GM19035 (cell line): ENCODE measurements around the gene SGIP1.
"Not testable (repeated sequence)": the region's sequence is repeated elsewhere in the genome, so short reads cannot be mapped to it uniquely, and the experiment has no call there.

ENCODE experiments used
- ATAC-seq: cut with Tn5 transposase; IDR thresholded peaks from one replicate; pipeline ENCODE4 v1.9.1; 2021; ENCODE audit not compliant: unreplicated experiment

SGIP1 gene

GRCh38 chr1:66758241-66758755 lies 224.3 kb downstream of the SGIP1 start:
- peak; percentile 99 for ATAC-seq

- ATAC-seq, result no peak
Measured at GRCh38 chr1:66760506-66760905, 226.6 kb downstream of the SGIP1 start.

- ATAC-seq, result no peak
Measured at GRCh38 chr1:66761221-66761620, 227.3 kb downstream of the SGIP1 start.

GRCh38 chr1:66764994-66765578 lies 231.1 kb downstream of the SGIP1 start:
- peak; percentile 60 for ATAC-seq

GRCh38 chr1:66767626-66768025 lies 233.7 kb downstream of the SGIP1 start:
- no peak for ATAC-seq

GRCh38 chr1:66768965-66769364 lies 235.0 kb downstream of the SGIP1 start:
- no peak for ATAC-seq

GRCh38 chr1:66769512-66770229 lies 235.7 kb downstream of the SGIP1 start:
- ATAC-seq, result no peak

GRCh38 chr1:66770240-66770639 lies 236.3 kb downstream of the SGIP1 start:
- no peak for ATAC-seq

GRCh38 chr1:66770694-66771093 lies 236.7 kb downstream of the SGIP1 start:
- no peak for ATAC-seq

- no peak for ATAC-seq
Measured at GRCh38 chr1:66773227-66773626, 239.3 kb downstream of the SGIP1 start.

- ATAC-seq, result no peak
Measured at GRCh38 chr1:66774438-66774837, 240.5 kb downstream of the SGIP1 start.

- ATAC-seq, result no peak
Measured at GRCh38 chr1:66775646-66776045, 241.7 kb downstream of the SGIP1 start.

- no peak for ATAC-seq
Measured at GRCh38 chr1:66777831-66778230, 243.9 kb downstream of the SGIP1 start.

- no peak for ATAC-seq
Measured at GRCh38 chr1:66778266-66778665, 244.3 kb downstream of the SGIP1 start.

- ATAC-seq, result no peak
Measured at GRCh38 chr1:66778969-66779368, 245.0 kb downstream of the SGIP1 start.

- ATAC-seq, result no peak
Measured at GRCh38 chr1:66779475-66780078, 245.6 kb downstream of the SGIP1 start.

GRCh38 chr1:66785800-66786199 lies 251.8 kb downstream of the SGIP1 start:
- ATAC-seq, result not testable (repeated sequence)

- no peak for ATAC-seq
Measured at GRCh38 chr1:66787641-66788040, 253.7 kb downstream of the SGIP1 start.

GRCh38 chr1:66788231-66788939 lies 254.4 kb downstream of the SGIP1 start:
- peak; percentile 78 for ATAC-seq

- no peak for ATAC-seq
Measured at GRCh38 chr1:66791621-66792610, 258.0 kb downstream of the SGIP1 start.
